Measurements from ENCODE around the gene C1orf21. TPM values are rescaled to one million over a fixed set of nuclear protein-coding genes. Genes with fewer than 3 reads are reported as not detected.

Gene C1orf21
- total and polyA plus RNA-seq, 2 donors (not counting 3 experiments of a cell fraction or from before 2014, with no cell fraction given) = 0.79 to 8.5 TPM

GRCh38 chr1:184368354-184368753, 18.5 kb upstream of the C1orf21 start:
- Histone ChIP-seq H3K9ac (replicated peaks; ENCODE audit: extremely low read depth, insufficient read depth, low read length) (no peak overlapping the region), H3K9me3 (replicated peaks; ENCODE audit: control insufficient read depth, insufficient read depth, low read length) (no peaks in the 10 kb centered on the region), H3K9me1 (replicated peaks; ENCODE audit: control insufficient read depth, extremely low read depth, insufficient read depth, low read length) (no peaks in the 10 kb centered on the region), H3K36me3 (ENCODE audit: control insufficient read depth in 2 of 2, extremely low read depth in 1 of 2, insufficient read depth in 2 of 2, low read length in 2 of 2) (no peaks in the 10 kb centered on the region), H3K27me3 (ENCODE audit: control insufficient read depth in 2 of 2, insufficient read depth in 2 of 2, low read length in 2 of 2) (no peaks in the 10 kb centered on the region), H2AFZ (ENCODE audit: low read depth, low read length) (no peak overlapping the region), H3K4me3 (replicated peaks in 1 of 3; ENCODE audit: insufficient read depth in 1 of 3, low read depth in 1 of 3, low read length in 3 of 3) (no peak overlapping the region), H3K4me2 (ENCODE audit: insufficient read depth, low read length) (no peak overlapping the region), H4K20me1 (replicated peaks; ENCODE audit: control insufficient read depth, extremely low read depth, insufficient read depth, low read length) (no peaks in the 10 kb centered on the region), H3K27ac (ENCODE audit: insufficient read depth, low read depth, low read length) (no peak overlapping the region), H3K4me1 (ENCODE audit: control insufficient read depth, extremely low read depth, insufficient read depth, low read length) (no peaks in the 10 kb centered on the region), H3K79me2 (ENCODE audit: control insufficient read depth, insufficient read depth, low read length) (no peaks in the 10 kb centered on the region)
- ChIA-PET CTCF (no interaction called here), POLR2A (no interaction called here)
- dilution Hi-C loops (cut with MboI; ENCODE audit: extremely low pct_ligation_motif_present, low sequenced_read_pairs) (no loop called here), intact Hi-C loops (cut with micrococcal nuclease) (no loop called here)
- DNase-seq (ENCODE audit: low read depth, low spot score) = no peak
- FAIRE-seq = no peak
- no peak for TF ChIP-seq GATA2 (IDR thresholded peaks at IDR 0.05; ENCODE audit: insufficient read depth, insufficient read length, low read depth, low read length)
- TF ChIP-seq POLR2AphosphoS5 (IDR thresholded peaks at IDR 0.05; ENCODE audit: insufficient read depth, low read depth, low read length) = no peak
- TF ChIP-seq JUN (IDR thresholded peaks at IDR 0.05; ENCODE audit: borderline replicate concordance, insufficient read depth, insufficient read length, low read depth) = no peak
- no peak for TF ChIP-seq FOS (IDR thresholded peaks at IDR 0.05; ENCODE audit: borderline replicate concordance, insufficient read depth, low read length)
- no peak for TF ChIP-seq MAX (IDR thresholded peaks at IDR 0.05; ENCODE audit: insufficient read depth, insufficient read length)
- TF ChIP-seq, protein P1, sequence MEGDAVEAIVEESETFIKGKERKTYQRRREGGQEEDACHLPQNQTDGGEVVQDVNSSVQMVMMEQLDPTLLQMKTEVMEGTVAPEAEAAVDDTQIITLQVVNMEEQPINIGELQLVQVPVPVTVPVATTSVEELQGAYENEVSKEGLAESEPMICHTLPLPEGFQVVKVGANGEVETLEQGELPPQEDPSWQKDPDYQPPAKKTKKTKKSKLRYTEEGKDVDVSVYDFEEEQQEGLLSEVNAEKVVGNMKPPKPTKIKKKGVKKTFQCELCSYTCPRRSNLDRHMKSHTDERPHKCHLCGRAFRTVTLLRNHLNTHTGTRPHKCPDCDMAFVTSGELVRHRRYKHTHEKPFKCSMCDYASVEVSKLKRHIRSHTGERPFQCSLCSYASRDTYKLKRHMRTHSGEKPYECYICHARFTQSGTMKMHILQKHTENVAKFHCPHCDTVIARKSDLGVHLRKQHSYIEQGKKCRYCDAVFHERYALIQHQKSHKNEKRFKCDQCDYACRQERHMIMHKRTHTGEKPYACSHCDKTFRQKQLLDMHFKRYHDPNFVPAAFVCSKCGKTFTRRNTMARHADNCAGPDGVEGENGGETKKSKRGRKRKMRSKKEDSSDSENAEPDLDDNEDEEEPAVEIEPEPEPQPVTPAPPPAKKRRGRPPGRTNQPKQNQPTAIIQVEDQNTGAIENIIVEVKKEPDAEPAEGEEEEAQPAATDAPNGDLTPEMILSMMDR (IDR thresholded peaks at IDR 0.05; ENCODE audit: extremely low read depth in 1 of 2, insufficient read depth in 1 of 2, low read depth in 1 of 2, low read length in 2 of 2) = no peak
- TF ChIP-seq POLR2A (IDR thresholded peaks at IDR 0.05; ENCODE audit: low read depth, low read length) = no peak
- TF ChIP-seq EZH2 (IDR thresholded peaks at IDR 0.05; ENCODE audit: borderline replicate concordance, low read depth, low read length, severe bottlenecking) = no peak
- no peak for TF ChIP-seq MYC (IDR thresholded peaks at IDR 0.05; ENCODE audit: low read depth, low read length)
- BruUV-seq (replicated peaks) = no TSS peak
